DMS79 (cell line): ENCODE results near the gene PIK3R3.

ENCODE experiments used
- DNase-seq: peaks from one replicate; lab custom pipeline; 2025; lab: John Stamatoyannopoulos, UW

The PIK3R3 gene

DNA sequence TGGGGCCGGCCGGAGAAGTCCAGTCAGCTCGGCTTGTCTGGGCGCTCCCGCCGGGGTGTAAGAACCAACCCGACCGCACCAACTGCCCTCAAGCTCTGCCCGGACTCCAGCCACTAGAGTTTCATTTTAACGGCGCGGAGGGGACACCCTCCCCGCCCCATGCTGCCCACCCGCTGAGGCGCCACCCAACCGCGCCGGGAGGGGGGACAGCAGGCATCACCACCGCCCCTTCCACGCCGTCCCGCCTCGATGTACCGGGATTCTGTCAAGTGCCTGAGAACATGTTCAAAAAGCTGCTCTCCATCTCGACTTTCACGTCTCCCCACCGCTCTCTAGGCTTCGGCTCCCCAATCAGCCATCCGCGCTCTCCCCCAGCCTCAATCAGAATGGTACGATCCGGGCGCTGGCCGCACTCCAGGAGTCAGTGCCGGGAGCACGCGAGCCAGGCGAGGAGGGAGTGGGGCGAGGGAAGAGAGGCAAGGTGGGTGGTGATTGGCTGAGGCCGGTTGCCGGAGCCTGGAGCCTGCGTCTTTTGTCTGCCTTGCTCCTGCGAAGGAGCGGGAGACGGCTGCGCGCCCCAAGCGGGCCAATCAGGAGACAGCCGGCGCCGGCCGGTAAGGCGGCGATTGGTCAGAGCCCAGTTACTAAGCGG lies at the start of gene PIK3R3:
Gene PIK3R3, minus strand, starts transcription at position 101 of the 652 bp plus-strand sequence. CDS start 677 bp downstream, outside the sequence.
- peak; percentile 98 for DNase-seq

DNA sequence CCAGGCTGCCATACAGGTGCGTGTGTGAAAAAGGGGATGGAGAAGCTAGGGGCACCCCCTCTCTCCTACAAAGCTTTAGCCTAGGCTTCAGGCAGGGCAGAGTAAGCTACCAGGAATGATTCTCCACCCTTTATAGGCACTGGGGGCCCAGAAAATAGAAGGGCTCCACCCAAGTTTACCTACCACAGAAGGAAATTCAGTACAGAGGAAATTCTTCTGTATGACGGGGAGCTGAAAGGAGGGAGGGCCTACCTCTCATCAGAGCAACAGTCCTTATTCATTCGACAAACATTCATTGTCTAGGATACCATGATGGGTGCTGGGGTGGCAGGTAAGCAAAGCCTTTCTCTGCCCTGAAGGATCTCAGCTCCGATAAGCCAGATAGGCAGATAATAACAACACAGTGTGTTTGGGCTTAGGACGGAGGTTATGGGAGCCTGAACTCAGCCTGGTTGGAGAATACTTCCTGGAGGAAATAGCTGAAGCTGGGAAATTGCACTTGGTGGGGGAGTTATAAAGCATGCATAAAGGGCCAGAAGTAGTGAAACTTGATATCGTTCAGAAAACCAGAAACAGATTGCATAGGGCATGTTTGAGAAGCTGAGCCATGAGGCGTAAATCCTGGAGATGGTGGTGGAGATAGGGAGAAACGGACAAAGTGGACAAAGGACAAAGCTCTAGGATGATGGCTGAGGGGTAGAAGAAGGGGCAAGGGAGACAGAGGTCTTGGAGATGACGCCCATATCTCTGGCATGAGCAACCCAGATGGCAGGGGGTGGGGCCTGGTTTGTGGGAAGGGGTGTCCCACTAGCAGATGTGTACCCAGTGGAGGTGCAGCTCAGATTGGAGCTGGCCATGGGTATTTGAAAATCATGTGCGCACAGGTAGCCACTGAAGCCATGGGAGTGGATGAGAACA lies 49.2 kb upstream of the PIK3R3 start:
- DNase-seq, result no peak

DNA sequence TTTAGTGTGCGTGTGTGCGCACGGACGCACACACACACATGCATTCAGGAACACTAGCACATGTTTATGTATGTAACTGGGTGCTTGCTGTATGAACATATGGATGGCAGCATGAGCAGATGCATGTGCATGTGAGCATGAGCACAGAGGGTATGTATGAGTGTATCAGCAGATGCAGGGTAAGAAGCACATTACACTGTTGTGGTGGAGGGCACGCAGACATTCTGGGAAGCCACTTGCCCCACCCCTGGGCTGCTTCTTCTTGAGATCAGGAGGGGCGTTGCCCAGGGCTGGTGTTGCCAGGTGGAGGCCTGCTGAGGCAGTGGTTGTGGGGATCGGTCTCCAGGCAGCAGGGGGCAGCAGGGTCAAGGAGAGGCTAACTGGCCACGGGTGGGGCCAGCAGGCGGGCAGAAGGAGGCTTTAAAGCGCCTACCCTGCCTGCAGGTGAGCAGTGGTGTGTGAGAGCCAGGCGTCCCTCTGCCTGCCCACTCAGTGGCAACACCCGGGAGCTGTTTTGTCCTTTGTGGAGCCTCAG lies 47.7 kb upstream of the PIK3R3 start:
- peak; percentile 85 for DNase-seq

DNA sequence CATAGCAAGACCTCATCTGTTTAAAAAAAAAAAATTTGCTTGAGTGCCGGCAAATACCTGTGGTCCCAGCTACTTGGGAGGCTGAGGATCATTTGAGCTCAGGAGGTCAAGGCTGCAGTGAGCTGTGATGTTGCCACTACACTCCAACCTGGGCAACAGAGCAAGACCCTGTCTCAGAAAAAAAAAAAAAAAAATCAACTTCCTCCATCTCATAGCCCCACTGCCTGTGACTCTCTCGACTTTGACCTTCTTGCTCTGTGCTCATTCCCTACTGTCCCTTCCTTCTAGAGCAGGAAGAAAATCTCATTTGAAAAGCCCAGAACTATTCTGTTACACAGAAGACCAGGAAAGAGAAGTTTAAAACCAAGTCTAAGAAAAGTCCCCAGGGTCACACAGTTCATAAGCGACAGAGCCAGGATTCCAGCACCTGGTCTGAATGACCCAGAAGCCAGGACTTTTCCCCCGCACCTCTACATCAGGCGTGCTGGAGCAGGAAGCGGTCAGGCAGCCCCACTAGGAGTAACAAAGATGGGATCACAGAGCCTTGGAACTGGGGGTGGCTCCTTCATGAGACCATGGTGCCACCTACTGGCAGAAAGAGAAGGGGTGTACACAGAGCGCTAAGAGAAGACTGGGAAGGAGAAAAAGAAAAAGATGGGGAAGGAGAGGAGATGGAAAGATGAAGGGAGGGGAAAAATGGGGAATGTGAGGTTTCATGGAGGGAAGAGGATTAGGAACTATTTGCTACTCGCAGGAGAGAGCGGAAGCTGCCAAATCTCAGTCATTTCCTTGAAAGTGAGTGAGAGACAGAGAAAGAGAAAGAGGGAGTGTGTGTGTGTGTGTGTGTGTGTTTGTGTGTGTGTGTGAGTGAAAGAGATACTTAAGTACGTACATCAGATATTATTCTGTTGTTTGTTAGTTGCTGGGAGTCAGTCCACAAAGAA lies 47.0 kb upstream of the PIK3R3 start:
- DNase-seq, result peak; percentile 90

DNA sequence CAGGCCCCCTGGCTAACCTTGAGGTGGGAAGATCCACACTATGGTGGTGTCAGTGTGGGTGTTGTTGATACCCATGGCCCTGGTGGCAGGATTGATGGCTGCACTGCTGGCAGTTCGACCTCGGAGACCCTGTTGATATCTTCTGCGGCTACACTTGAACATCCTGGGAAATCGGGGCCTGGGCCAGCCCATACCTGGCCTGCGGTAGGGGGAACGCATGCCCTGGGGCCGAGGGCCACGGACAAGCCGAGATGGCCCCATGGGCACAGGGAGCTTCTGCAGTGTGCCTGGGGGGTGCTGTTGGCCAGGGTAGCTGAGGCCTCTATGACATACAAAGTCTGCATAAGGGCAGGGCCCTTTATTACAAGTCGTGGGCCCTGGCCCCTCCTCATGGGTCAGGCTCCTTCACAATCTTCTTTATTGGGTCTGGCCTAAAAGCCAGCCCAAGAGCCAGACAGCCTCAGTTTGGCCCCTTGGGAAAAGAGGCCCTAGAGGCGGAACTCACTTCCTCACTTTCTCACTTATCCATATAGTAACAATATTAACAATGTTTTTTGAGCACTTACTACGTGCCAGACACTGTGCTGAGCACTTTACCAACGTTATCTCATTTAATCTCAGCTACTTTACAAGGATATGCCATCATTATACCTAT lies 43.9 kb upstream of the PIK3R3 start, which contains the start of gene P3R3URF:
Gene P3R3URF, minus strand, starts transcription at position 278 of the 655 bp plus-strand sequence. Its CDS starts 17 bp downstream, at position 261.
- DNase-seq, result no peak

DNA sequence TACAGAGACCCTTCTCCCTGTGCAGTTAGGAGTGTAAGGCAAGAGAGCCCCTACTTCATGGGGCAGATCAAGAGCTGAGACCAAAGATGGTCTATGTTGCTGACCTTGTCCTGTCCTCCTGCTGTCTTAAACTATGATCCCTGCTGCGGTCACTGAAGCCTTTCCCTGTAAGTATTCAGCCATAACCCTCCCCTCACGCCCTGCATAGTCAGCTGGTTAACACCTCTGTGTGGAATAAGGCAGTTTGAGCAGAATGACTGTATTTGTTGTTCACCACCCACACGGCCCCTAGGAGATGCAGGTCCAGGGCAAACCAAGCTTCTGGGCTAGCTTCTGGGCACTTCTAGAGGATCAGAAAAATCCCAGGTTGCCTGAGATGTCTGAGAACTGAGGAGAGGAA lies 42.8 kb upstream of the PIK3R3 start:
- DNase-seq, result no peak

DNA sequence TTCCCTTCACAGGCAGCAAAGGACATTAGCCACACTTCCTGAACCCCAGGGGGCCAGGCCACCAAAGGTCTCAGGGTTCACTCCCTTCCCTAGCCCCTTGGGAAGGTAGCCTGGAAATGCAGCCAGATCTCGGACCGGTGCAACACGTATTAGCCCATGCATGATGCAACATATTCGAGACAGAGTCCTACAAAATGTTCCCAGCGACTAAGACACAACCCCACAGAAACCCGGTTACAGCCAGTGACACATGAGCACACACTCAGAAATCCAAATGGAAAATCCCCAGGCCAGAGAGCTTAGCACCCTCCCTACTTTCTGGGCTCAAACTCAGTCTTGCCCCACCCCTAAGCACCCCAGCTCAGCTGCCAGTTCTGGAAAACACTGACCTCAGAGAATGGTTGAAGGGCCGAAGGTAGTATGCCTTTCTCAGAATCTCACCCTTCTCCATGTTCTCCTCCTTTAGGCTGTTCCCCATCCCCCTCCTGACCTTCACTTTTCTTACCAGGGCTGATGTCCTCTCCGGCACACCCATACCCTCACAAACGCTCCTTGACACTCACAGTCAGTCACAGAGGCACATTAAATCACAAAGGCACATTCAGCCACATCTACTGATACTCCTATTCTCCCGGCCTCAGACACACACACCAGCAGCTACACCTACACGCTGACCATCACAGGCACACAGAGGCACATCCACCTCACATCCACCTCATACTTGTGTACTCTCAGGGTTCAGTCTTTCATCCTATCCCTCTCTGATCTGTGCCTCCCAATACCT lies 42.2 kb upstream of the PIK3R3 start, which contains the start of gene TSPAN1:
Gene TSPAN1, plus strand, starts transcription at position 640 of the 784 bp plus-strand sequence. CDS start 6,021 bp downstream, outside the sequence.
- DNase-seq, result no peak

DNA sequence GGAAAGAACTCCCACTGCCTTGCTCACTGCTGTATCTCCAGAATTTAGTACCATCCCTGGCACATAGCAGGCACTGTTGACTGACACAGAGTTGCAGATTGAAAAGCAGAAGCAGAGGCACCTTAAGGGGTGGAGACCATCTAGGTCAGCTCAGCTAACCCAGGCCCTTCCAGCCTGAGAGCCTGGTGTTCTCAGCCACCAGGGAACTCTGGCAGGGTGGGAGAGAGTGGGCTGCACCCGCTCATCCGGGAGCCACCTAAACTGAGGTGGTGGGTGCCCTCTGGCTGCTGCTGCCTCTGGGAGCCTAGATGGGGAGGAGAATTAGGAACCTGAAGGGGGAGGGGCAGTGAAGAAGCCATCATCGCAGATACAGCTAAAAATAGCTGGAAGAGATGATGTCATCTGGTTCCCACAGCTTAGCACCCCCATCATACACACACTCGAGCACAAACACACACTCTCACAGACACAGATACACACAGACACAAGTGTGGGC lies 41.0 kb upstream of the PIK3R3 start:
- DNase-seq, result no peak

DNA sequence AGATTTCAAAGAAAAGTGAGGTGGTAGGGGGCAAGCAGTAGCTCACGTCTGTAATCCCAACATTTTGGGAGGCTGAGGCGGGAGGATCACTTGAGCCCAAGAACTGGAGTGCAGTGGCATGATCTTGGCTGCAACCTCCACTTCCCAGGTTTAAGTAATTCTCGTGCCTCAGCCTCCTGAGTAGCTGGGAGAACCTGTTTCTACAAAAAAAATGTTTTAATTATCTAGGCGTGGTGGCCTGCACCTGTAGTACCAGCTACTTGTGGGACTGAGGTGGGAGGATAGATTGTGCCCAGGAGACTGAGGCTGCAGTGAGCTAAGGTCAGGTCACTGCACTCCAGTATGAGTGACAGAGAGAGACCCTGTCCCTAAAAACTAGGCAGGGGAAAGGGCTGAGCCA lies 39.9 kb upstream of the PIK3R3 start:
- DNase-seq, result no peak

DNA sequence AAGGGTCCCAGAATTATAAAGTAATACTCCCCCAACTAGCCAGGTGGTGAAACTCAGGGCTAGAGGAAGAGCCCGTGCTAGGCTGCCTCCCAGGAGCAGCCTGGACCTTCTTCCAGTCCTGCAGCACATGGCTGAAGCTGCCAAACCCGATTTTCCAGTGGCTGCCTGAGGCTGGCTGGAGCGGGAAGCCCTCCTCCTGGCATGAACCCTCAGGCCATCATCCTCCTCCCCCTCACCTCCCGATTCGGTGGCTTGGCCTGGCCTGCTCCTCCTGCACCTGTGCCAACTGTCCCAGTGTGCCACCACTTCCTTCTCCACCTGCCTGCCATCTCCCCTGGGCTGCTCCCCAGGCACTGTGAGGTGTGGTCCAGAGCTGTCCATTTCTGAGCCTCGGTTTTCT lies 39.4 kb upstream of the PIK3R3 start:
- DNase-seq, result peak; percentile 45

DNA sequence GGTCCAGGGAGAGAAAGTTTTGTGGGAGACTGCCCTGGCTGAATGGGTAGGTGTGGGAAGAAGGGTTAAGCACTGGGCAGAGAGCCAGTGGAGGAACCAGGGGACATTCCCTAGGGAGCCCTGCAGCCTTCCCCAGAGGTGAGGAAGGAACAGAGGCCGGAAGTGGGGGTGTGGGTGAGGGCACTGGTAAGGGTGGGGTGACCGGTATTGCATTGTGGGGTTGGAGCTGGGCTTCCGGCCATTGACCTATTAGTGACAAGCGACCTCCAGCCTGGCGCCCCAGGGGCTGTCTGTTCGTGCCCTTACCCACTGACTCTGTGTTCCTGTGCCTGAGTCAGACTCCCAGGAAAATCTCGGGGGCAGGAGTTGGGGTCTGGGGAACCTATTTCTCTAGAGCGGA lies 38.9 kb upstream of the PIK3R3 start:
- no peak for DNase-seq

DNA sequence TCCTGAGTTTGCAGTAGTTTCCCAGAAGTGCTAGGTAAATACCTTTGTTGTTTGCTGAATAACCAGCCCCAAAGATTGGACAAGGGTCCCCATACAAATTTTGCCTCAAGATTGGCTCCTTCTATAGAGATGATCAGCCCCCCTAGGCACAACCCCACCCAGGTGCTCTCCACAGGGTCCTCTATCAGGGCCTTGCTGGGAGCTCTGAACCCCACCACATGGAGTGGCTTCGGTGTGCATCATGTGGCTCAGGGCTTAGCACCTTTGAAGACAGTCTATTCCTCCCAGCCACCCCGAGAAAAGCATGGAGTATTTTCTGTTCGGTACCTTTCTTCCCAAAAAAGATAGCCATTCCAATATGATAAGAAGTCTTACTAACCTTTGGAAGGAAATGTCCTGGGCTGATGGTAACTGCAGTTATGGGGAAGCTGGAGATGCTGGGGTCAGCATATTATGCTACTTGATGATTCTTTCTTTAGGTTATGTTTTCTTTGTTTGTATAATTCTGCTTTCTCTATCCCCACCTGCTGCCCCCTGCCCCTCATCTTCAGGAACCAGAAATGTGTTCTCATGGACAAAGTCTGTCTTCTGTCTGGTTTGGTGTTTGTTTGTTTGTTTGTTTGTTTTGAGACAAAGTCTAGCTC lies 37.5 kb upstream of the PIK3R3 start:
- DNase-seq, result no peak

DNA sequence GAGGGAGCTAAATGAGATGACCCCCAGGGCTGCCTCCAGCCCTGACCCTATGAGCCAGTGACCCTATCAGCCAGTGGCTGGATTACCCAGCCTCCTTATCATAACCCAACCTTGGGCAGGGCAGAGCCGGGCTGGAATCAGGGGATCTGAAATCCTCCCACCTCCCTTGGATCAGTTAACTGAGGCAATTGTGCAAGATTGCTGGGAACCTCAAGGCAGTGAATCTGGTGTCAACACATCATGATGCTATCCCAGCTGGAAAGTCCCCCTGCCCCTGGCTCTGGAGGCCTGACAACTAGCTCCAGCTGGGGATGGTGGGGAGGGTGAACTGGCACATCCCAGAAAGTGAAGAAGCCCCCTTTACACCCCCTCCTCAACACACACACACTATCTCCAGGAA lies 36.0 kb upstream of the PIK3R3 start:
- no peak for DNase-seq

DNA sequence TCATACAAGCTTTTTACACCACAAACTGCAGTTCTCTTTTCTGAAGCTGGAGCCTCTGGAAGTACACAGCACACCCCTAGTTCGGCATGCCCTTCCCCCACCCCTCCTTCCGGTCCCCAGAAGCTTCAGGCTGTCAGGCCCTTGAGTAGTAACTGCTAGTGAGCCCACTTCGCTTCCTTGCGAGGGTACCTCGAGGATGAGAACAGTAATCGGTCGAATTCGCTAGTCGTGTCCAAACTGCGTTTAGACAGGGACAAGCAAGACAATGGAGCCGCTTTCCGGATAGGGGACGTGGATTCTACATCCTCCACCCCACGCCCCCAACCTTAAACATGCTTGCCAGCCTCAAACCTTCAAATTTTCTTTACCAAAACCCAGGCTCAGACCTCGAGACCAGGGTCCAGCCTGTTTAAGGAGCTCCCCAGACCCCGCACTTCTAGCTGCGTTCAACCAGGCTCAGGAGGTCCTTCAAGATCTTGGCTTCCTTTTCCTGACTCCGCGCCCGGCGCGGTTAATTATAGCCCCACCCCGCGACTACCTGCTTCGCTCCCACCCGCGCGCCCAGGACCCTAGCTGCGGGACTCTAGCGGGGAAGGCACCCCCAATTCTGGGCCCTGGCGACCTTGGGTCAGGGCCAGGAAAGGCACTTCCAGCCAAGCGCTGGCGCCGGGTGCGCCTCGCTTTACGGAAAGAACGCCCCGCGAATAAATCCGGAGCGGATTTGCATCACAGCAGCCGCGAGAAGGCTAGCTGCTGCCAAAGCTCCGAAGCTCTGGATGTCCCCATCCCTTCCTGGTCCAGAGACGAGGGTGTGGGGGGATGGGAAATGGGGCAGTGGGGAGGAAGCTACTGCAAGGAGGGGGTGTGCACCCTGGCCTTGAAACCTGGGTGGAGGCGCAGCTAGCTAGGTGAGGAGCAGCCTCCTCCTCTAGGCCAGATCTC lies 34.4 kb upstream of the PIK3R3 start:
- no peak for DNase-seq

DNA sequence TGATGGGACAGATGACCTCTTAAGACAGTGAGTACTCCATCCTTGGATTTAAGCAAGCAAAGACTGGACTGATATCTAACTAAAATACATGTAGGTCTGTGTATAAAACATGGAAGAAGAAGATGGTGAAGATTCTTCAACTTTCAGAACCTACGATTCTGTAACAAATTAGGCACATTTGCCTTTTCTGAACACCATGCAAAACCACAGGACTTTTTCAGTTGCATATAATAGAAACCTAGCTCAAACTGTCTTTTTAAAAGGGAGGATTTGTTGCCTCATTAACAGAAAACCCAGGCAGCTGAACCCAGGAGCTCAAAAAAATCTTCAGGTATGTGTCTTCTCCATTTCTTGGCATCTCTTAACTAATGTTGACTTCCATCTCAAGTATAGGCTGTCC lies 27.8 kb upstream of the PIK3R3 start:
- no peak for DNase-seq

DNA sequence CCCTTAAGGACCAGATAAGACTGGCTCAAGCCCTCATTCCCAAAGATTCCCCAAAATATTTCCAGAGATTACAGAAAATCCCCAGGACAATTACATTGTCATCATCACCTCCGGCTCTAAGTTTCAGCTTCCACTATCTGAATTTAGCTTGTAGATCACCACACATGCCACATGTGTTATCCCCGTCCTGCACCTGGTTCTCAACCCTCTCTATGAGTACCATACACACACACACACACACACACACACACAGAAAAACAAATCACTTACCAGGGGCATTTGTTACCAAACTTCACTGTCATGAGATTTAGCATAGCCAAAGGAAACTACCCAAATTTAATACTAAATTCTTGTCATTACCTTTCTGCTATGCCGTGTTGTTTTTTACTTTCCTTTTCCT lies 27.1 kb upstream of the PIK3R3 start:
- no peak for DNase-seq

DNA sequence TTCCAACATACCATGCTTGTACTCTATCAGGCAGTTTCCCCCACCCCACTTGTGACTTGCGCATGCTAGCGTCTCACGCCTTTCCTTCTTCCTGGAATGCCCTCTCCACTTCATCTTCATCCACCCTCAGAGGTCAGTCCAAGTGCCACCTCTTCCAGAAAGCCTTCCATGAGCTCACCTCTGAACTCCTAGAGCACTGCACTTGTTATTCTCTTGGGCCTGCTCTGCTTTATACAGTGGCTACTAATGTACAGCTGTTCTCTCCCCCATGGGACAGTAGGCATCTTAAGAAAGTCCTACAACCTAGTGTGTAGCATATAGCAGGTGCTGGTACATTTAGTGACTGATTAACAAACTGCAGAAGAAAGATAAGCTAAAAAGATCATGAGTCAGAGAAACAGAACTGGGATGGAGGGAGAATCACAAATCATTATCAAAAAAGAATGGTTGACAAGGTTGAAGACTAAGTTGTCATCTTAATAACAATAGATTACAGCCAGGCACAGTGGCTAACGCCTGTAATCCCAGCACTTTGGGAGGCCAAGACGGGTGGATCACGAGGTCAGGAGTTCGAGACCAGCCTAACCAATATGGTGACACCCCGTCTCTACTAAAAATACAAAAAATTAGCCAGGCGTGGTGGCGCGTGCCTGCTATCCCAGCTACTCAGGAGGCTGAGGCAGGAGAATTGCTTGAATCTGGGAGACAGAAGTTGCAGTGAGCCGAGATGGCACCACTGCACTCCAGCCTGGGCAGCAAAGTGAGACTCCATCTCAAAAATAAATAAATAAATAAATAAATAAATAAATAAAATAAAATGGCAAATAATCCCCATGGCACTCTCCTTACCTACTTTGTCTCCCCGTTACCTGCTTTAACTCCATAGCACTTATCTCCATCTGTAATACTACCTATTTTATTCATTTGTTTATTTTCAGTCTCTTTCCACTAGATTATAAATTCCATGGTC lies 26.2 kb upstream of the PIK3R3 start:
- no peak for DNase-seq
